Measurements from ENCODE around the gene OR8J1. TPM values are rescaled to one million over a fixed set of nuclear protein-coding genes. Genes with fewer than 3 reads are reported as not detected.
"Not testable (repeated sequence)": the region's sequence is repeated elsewhere in the genome, so short reads cannot be mapped to it uniquely, and the experiment has no call there.

The OR8J1 gene
- total RNA-seq, 4 donors from 2014 or later = not detected

DNA sequence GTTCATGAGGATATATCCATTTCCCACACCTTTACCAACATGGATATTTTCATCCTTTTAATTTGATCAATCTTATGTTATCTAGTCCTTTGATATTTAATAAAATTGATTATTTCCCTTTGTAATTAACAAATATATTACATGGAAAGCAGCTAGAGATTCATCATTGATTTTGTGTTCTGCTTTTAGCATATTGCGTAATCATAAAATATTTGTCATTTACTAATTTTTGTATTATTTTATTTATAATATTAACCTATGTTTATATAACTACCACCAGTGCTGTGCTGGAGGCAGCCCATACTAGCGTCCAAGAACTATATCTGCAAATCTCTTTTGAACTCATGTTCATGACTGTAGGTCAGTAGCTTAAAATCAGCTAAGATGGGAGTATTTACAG lies 26.0 kb downstream of the OR8J1 start:
- TF ChIP-seq POLR2AphosphoS5 (IDR thresholded peaks at IDR 0.05) (no peak), CTCF (IDR thresholded peaks at IDR 0.05) (no peak), EP300 (IDR thresholded peaks at IDR 0.05; ENCODE audit: low read depth) (no peak), POLR2A (IDR thresholded peaks at IDR 0.05) (no peak)
- 82 to 90% methylated on average over 2 of the region's 2 CpGs for WGBS, 2 donors (ENCODE audit: low coverage in 1 of 2)
- Histone ChIP-seq H3K4me1 (no peaks in the 10 kb centered on the region), H3K36me3 (no peaks in the 10 kb centered on the region), H3K27me3 (no peaks in the 10 kb centered on the region), H3K27ac (no peak overlapping the region), H3K9me3 (no peaks in the 10 kb centered on the region), H3K4me3 (no peak overlapping the region)
- in situ Hi-C loops (cut with MboI; ENCODE audit: low pct_ligation_motif_present in 1 of 4, low pct_unique_long_range_greater_than_20kb in 1 of 4, low sequenced_read_pairs in 3 of 4) = no loop called here
- DNase-seq = no peak
- intact Hi-C loops (cut with DNase I; ENCODE audit: low total_unique reads) = no loop called here

DNA sequence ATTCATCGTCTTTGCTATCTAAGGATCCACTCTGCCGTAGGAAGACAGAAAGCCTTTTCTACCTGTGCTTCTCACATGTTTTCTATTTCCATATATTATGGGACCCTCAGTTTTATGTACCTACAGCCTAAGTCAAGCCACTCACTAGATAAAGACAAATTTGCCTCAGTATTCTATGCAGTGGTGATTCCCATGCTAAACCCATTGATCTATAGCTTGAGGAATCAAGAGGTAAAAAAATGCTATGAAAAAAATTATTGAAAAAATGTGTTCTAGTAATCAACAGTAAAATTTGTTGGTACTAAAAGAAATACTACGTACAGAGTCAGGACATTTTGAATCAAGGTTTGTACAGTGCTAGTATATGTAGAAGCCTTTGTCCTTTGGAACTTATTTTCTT lies 40.3 kb downstream of the OR8J1 start:
- Histone ChIP-seq H3K4me1 (no peaks in the 10 kb centered on the region), H3K9me3 (no peaks in the 10 kb centered on the region), H3K4me3 (no peak overlapping the region), H3K27ac (no peak overlapping the region), H3K27me3 (no peaks in the 10 kb centered on the region), H3K36me3 (no peaks in the 10 kb centered on the region)
- intact Hi-C loops (cut with DNase I; ENCODE audit: low total_unique reads) (no loop called here), in situ Hi-C loops (cut with MboI; ENCODE audit: low pct_ligation_motif_present in 1 of 4, low pct_unique_long_range_greater_than_20kb in 1 of 4, low sequenced_read_pairs in 3 of 4) (no loop called here)
- TF ChIP-seq POLR2A (IDR thresholded peaks at IDR 0.05) (no peak), CTCF (IDR thresholded peaks at IDR 0.05) (no peak), EP300 (IDR thresholded peaks at IDR 0.05; ENCODE audit: low read depth) (no peak), POLR2AphosphoS5 (IDR thresholded peaks at IDR 0.05) (no peak)
- no peak for DNase-seq
- 72 to 78% methylated on average over 3 of the region's 3 CpGs for WGBS, 2 donors (ENCODE audit: low coverage in 1 of 2)

DNA sequence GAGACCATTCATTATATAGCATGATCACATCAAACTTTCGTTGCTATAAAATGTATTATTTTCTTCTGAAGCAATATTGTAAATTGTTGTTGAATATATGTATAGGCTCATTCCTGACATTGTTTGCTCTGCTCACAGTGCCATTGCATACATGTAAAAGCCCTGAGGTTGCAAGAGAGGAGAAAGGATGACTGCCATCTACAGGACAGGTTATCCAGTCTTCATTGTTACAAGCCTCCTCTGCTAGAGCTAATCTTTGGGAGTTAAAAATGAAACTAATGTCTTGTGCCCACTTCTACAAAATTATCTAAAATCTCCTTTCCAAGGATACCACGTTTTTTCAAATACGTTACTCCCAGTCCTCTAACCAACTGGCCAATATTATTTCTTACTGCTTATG lies 42.0 kb downstream of the OR8J1 start:
- no peaks in the 10 kb centered on the region for H3K36me3 ChIP-seq
- intact Hi-C loops (cut with DNase I; ENCODE audit: low total_unique reads) (no loop called here), in situ Hi-C loops (cut with MboI; ENCODE audit: low pct_ligation_motif_present in 1 of 4, low pct_unique_long_range_greater_than_20kb in 1 of 4, low sequenced_read_pairs in 3 of 4) (no loop called here)
- WGBS, 2 donors (ENCODE audit: low coverage in 1 of 2) = 50 to 61% methylated on average over 2 to 3 of the region's 3 CpGs
- no peaks in the 10 kb centered on the region for H3K27me3 ChIP-seq
- no peak overlapping the region for H3K27ac ChIP-seq
- no peaks in the 10 kb centered on the region for H3K4me1 ChIP-seq
- DNase-seq = no peak
- no peak overlapping the region for H3K4me3 ChIP-seq
- no peaks in the 10 kb centered on the region for H3K9me3 ChIP-seq
- TF ChIP-seq CTCF (IDR thresholded peaks at IDR 0.05) (no peak), POLR2AphosphoS5 (IDR thresholded peaks at IDR 0.05) (no peak), POLR2A (IDR thresholded peaks at IDR 0.05) (no peak), EP300 (IDR thresholded peaks at IDR 0.05; ENCODE audit: low read depth) (no peak)

- H3K4me1 ChIP-seq; H3K9me3 ChIP-seq; DNase-seq; H3K27ac ChIP-seq; in situ Hi-C loops (cut with MboI; ENCODE audit: low pct_ligation_motif_present in 1 of 4, low pct_unique_long_range_greater_than_20kb in 1 of 4, low sequenced_read_pairs in 3 of 4); intact Hi-C loops (cut with DNase I; ENCODE audit: low total_unique reads); H3K36me3 ChIP-seq; H3K27me3 ChIP-seq; H3K4me3 ChIP-seq: not testable (repeated sequence)
- 89% methylated on average over 17 of the region's 27 CpGs; no CpG with 5 or more reads in 1 of the 2 donors for WGBS, 2 donors (ENCODE audit: low coverage in 1 of 2)
Observed at GRCh38 chr11:56401858-56402461, 47.9 kb downstream of the OR8J1 start.

GRCh38 chr11:56404393-56404792 lies 50.3 kb downstream of the OR8J1 start:
- intact Hi-C loops (cut with DNase I; ENCODE audit: low total_unique reads) = no loop called here
- no peak for TF ChIP-seq EP300 (IDR thresholded peaks at IDR 0.05; ENCODE audit: low read depth)
- no peak for TF ChIP-seq POLR2AphosphoS5 (IDR thresholded peaks at IDR 0.05)
- no peak for TF ChIP-seq POLR2A (IDR thresholded peaks at IDR 0.05)
- no peak for TF ChIP-seq CTCF (IDR thresholded peaks at IDR 0.05)
- Histone ChIP-seq H3K27me3 (no peaks in the 10 kb centered on the region), H3K36me3 (no peaks in the 10 kb centered on the region), H3K9me3 (no peaks in the 10 kb centered on the region), H3K4me1 (no peaks in the 10 kb centered on the region), H3K27ac (no peak overlapping the region), H3K4me3 (no peak overlapping the region)
- no peak for DNase-seq
- 49 to 83% methylated on average over 2 of the region's 2 CpGs for WGBS, 2 donors (ENCODE audit: low coverage in 1 of 2)
- in situ Hi-C loops (cut with MboI; ENCODE audit: low pct_ligation_motif_present in 1 of 4, low pct_unique_long_range_greater_than_20kb in 1 of 4, low sequenced_read_pairs in 3 of 4) = no loop called here

Data from transverse colon (tissue), 4 donors.